Small intestine (tissue), 7 donors: ENCODE measurements around the gene ZFPM1. TPM values are rescaled to one million over a fixed set of nuclear protein-coding genes. Genes with fewer than 3 reads are reported as not detected.

Experiments
- DNase-seq, 2 donors: peaks; one replicate each; pipeline versions ENCODE4 v3.0.0 to v3.0.0-alpha.2; 2013
- FAIRE-seq: peaks from 2 replicates; lab custom pipeline; 2012; peaks lifted over from hg19 to GRCh38; lab: Jason Lieb, UNC
- H3K27ac ChIP-seq, 3 donors: one replicate each; pipeline ENCODE4 v1.5.1; 2013; ENCODE audit warnings: low read length in 2 of 3, mild to moderate bottlenecking in 2 of 3, control low read depth in 1 of 3, inconsistent platforms in 1 of 3, low read depth in 1 of 3, moderate library complexity in 1 of 3
- H3K27me3 ChIP-seq, 3 donors: one replicate each; pipeline ENCODE4 v1.6.1; 2013; ENCODE audit warnings: low read length in 3 of 3, inconsistent platforms in 1 of 3; ENCODE audit not compliant: control insufficient read depth in 3 of 3, insufficient read depth in 3 of 3
- H3K36me3 ChIP-seq, 3 donors: one replicate each; pipeline ENCODE4 v1.6.1; 2013; ENCODE audit warnings: low read length in 3 of 3, inconsistent platforms in 1 of 3, low read depth in 1 of 3, mild to moderate bottlenecking in 1 of 3, moderate library complexity in 1 of 3; ENCODE audit not compliant: control insufficient read depth in 3 of 3, insufficient read depth in 2 of 3
- H3K4me1 ChIP-seq, 3 donors: one replicate each; pipeline ENCODE4 v1.6.1; 2013; ENCODE audit warnings: low read length in 2 of 3, inconsistent platforms in 1 of 3, low read depth in 1 of 3, mild to moderate bottlenecking in 1 of 3, moderate library complexity in 1 of 3; ENCODE audit not compliant: control insufficient read depth in 3 of 3, insufficient read depth in 2 of 3
- H3K4me3 ChIP-seq, 3 donors: one replicate each; pipeline ENCODE4 v1.5.1; 2013; ENCODE audit warnings: low read length in 3 of 3, control low read depth in 1 of 3, inconsistent platforms in 1 of 3, low read depth in 1 of 3, mild to moderate bottlenecking in 1 of 3, moderate library complexity in 1 of 3
- H3K9me3 ChIP-seq, 2 donors: one replicate each; pipeline ENCODE4 v1.6.1; 2013; ENCODE audit warnings: low read depth in 1 of 2, low read length in 1 of 2; ENCODE audit not compliant: control insufficient read depth in 2 of 2, insufficient read depth in 1 of 2
- WGBS, 3 donors: extraction: QIAGEN DNeasy Blood & Tissue Kit; methylation state at CpG; one replicate each; pipeline ENCODE4 v1.1.7; 2013; 5-methylcytosine and 5-hydroxymethylcytosine counted together
- polyA plus RNA-seq, 4 donors: library from polyadenylated mRNA; stranded (reverse) in 3 of 4; unstranded in 1 of 4; fragments of 200-250 nt in 3 of 4; fragments of 120-200 nt in 1 of 4; gene quantifications; one replicate each; pipeline versions ENCODE4 v1.2.1 to v1.2.3, GENCODE V29; 2013
- donor health status: healthy with polysubstance abuse.
- donor health status: control.
- donor health status: control.
- donor health status: Bipolar disorder and iron deficiency.
- donor health status: healthy.

The ZFPM1 gene
- polyA plus RNA-seq, 4 donors = 8.1 to 26.6 (median 12.0) TPM

DNA sequence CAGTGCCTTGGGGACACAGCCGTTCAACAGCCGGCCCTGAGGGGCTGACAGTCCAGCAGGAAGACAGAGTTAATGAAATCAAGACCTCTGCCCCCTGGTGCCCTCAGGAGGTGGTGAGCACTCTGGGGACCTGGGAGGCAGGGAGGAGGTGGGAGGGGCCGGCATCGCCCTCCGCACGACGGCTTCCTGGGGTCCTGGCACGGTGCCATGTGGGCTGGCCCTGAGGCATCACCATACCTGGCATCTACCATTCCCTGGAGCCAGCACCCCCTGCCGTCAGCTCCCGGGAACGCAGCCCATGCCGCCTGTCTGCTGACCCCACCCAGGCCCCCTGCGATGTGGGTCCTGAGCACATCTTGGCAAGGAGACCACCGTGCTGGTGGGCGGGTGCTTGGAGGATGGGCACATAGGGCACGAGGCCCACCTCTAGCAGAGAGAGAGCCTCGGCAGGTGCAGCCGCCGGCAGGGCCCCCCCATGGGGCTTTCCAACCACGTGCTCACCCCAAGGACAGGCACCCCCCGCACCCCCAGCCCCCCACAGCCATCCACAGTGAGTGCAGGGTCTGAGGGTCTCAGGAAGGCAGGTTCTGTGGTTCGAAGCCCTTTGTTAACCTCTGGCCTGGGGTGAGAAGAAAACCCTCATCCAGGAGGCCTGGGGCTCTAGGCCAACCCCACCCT is 52.5 kb downstream of the ZFPM1 start:
- Histone ChIP-seq H3K9me3 (no peaks in the 10 kb centered on the region), H3K36me3 (peaks cover 0 to 91% (median 0%) of the 10 kb centered on the region in 3 donors), H3K27ac (peak overlapping the region; percentile 89 to 96 (median 92)), H3K27me3 (no peaks in the 10 kb centered on the region), H3K4me3 (peak overlapping the region in 2 of 3 donors; percentile 10 to 12), H3K4me1 (peaks cover 4 to 81% (median 8%) of the 10 kb centered on the region in 3 donors)
- DNase-seq (peak; percentile 95 to 96), FAIRE-seq (no peak)
- 8 to 48% (median 15%) methylated on average over 18 to 22 of the region's 22 CpGs for WGBS, 3 donors

DNA sequence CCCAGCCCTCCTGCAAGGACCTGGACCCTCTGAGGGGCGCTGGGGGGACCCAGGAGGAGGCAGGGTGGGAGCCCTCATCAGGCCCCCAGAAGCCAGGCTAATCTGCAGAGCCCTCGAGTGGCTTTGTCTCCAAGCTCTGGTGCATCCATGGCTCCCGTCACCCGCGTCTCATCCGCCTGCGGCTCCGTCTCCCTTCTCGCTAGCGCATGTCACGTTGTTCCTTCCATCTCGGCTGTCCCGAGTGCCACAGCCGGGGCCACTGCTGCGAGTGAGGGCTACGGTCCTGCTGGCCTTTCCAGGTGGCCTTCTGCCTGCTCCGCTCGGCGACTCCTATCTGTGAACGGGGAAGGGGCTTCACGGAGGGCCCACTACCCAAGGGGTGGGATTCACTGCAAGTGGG is 53.6 kb downstream of the ZFPM1 start:
- 84 to 91% (median 86%) methylated on average over 21 of the region's 21 CpGs for WGBS, 3 donors
- Histone ChIP-seq H3K27me3 (no peaks in the 10 kb centered on the region), H3K36me3 (peaks cover 0 to 93% (median 0%) of the 10 kb centered on the region in 3 donors), H3K4me1 (peaks cover 4 to 91% (median 8%) of the 10 kb centered on the region in 3 donors), H3K4me3 (no peak overlapping the region), H3K27ac (peak overlapping the region; percentile 0 to 96 (median 27)), H3K9me3 (no peaks in the 10 kb centered on the region)
- FAIRE-seq (no peak), DNase-seq (no peak)

DNA sequence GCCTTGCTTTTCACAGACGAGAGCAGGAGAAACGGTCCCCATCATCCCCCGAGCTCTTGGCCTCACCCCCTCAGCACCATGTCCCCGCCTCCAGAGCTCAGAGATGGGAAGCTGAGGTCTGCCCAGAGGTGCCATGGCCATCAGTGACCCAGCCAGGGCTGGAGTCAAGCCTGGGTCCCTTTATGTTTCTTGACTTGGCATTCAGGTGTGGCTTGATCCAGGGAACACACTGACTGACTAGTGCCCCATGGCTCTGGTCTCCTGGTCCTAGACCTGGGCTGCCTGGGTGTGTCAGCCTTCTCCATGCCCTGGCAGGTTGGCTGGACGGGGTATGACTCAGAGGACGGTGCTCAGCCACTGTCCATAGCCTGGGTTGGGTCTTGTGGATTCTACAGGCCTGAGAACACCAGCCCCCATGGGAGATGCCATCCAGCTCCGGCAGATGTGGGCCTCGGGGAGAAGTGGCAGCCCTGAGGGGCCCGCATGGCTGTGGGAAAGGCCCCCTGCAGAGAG is 54.2 kb downstream of the ZFPM1 start:
- H3K27ac ChIP-seq = peak overlapping the region; percentile 0 to 96 (median 42)
- peaks cover 8 to 93% (median 8%) of the 10 kb centered on the region in 3 donors for H3K4me1 ChIP-seq
- H3K36me3 ChIP-seq = peaks cover 0 to 93% (median 0%) of the 10 kb centered on the region in 3 donors
- WGBS, 3 donors = 73 to 84% (median 75%) methylated on average over 9 of the region's 9 CpGs
- H3K9me3 ChIP-seq = no peaks in the 10 kb centered on the region
- no peak overlapping the region for H3K4me3 ChIP-seq
- FAIRE-seq = no peak
- no peaks in the 10 kb centered on the region for H3K27me3 ChIP-seq
- DNase-seq = peak in 1 of 2 donors; percentile 84

DNA sequence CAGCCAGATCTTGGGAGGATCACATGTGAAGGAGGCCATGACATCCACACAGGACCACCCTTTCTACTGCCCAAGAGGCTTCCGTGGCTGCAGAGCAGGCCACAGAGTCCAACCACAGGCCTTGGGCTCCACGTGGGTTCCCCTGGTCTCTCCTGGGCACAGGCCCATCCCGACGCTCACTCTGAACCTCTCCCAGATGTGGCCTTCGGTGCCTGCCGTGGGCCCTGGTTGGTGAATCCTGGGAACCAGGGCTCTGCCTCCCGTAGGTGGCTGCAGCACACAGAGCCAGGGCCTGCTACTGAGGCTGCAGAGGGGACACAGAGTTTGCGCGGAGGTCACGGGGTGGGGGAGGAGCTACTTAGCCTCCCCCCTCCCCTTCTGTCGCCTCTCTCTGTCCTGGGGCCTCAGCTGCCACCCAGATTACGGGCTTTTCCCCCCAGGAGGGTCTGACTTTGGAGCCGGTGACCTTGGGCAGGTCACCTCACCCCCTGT is 55.3 kb downstream of the ZFPM1 start:
- H3K9me3 ChIP-seq = no peaks in the 10 kb centered on the region
- no peaks in the 10 kb centered on the region for H3K27me3 ChIP-seq
- no peak for DNase-seq
- H3K27ac ChIP-seq = peak overlapping the region; percentile 76 to 97 (median 93)
- no peak for FAIRE-seq
- 45 to 64% (median 54%) methylated on average over 12 to 13 of the region's 13 CpGs for WGBS, 3 donors
- no peak overlapping the region for H3K4me3 ChIP-seq
- peaks cover 6 to 93% (median 8%) of the 10 kb centered on the region in 3 donors for H3K4me1 ChIP-seq
- peaks cover 0 to 93% (median 0%) of the 10 kb centered on the region in 3 donors for H3K36me3 ChIP-seq

DNA sequence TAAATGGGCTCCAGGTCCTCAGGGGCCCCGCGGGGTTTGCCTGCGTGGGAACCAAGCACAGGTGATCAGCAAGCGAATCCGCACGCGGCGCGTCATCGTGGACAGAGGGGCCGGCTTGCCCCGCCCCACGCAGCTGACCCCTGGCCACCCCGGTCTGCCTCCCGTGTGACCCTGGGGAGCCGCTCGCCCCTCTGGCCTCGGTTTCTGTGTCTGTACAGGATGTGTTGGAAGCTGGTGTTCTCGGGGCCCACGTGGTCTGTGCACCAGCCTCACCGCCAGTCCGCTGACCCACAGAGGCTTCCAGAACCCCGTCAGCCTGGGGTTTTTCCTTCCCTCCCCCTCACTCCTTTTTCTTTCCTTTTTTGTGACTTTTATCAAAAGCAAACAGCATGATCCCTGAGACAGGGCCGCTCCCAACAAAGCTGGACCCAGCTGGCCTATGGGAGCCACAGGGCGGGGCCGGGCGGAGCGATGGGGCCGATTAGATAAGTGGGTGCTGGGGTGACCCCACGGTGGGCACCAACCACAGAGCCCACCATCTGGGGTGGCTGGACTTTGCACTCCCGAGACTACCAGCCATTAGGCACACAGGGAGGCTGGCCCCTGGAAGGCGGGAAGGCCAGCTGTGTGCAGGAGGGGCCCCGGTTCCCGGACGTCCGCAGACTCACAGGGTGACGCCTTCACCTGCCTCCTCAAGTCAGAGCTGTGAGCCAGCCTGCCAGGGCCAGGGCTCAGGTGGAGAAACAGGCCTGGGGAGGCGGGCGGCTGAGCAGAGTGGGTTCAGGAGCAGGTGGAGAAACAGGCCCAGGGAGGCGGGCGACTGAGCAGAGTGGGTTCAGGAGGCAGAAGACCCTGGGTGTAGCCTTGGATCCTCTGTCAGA is 56.0 kb downstream of the ZFPM1 start:
- H3K4me3 ChIP-seq = no peak overlapping the region
- peak overlapping the region; percentile 76 to 97 (median 93) for H3K27ac ChIP-seq

DNA sequence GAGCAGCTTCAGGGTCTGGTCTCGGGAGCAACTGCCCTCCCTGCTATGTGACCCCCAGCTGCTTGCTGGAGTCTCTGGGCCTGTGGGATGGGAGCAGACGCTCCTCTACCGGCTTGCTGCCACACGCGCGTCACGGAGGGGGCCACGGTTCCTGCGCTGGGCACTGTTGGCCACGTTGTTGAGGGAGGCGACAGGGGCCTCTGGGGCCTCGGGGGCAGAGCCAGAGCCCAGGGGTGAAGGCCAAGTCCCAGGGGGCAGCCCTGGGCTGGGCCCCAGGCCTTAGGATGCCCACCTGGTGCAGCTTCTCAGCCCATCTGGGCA is 56.6 kb downstream of the ZFPM1 start:
- no peak for FAIRE-seq
- Histone ChIP-seq H3K4me1 (peaks cover 6 to 93% (median 8%) of the 10 kb centered on the region in 3 donors), H3K27me3 (no peaks in the 10 kb centered on the region), H3K9me3 (no peaks in the 10 kb centered on the region), H3K27ac (peak overlapping the region; percentile 66 to 97 (median 93)), H3K36me3 (peaks cover 0 to 93% (median 0%) of the 10 kb centered on the region in 3 donors), H3K4me3 (no peak overlapping the region)
- DNase-seq = no peak
- WGBS, 3 donors = 26 to 62% (median 45%) methylated on average over 12 of the region's 12 CpGs

More for the DNA sequence above, 56.0 kb downstream of the ZFPM1 start:
- no peaks in the 10 kb centered on the region for H3K9me3 ChIP-seq
- peak; percentile 89 to 94 for DNase-seq
- peaks cover 0 to 93% (median 0%) of the 10 kb centered on the region in 3 donors for H3K36me3 ChIP-seq
- H3K27me3 ChIP-seq = no peaks in the 10 kb centered on the region
- FAIRE-seq = no peak
- 18 to 63% (median 38%) methylated on average over 40 to 41 of the region's 41 CpGs for WGBS, 3 donors
- peaks cover 6 to 93% (median 8%) of the 10 kb centered on the region in 3 donors for H3K4me1 ChIP-seq

DNA sequence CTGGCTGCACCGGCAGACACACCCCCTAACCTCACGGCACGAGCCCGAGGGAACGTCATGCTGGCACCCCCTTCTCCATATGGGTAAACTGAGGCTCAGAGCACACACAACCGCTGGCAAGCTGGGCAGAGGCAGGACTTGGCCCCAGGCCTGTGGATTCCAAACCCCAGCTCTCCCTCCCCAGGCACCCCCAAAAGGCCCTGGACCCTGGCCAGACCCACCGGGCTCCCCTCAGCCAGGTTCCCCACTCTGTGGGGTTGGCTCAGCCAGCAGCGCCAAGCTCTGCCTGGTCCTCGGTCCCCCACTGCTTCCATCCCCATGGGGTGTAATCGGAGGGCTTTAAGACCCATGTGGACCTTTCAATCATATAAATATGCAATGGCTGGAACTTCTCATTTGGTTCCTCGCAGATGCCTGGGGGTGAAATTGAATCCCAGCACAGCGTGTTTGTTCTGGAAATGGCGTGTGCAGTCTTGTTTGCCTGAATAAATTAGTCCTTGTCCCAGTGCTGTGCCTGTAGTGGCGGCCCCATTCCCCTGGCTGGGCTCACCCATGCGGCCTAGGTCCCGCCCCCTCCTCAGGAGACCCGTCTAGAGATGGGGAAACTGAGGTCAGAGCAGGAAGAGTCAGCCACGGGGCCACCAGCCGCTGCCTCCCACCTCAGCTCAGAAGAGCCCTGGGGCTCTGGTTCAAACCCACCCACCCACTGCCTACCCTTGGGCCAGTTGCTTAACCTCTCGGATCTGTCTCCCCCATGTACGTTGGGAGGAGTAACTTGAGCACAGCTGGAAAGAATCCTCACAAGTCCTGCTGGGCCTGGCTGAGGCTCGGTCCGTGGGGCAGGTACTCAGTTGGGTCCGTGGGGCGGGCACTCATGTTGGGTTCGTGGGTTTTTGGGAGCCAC is 57.3 kb downstream of the ZFPM1 start:
- Histone ChIP-seq H3K4me1 (peaks cover 6 to 93% (median 8%) of the 10 kb centered on the region in 3 donors), H3K27me3 (no peaks in the 10 kb centered on the region), H3K4me3 (no peak overlapping the region), H3K36me3 (peaks cover 0 to 95% (median 0%) of the 10 kb centered on the region in 3 donors), H3K27ac (peak overlapping the region; percentile 66 to 97 (median 93)), H3K9me3 (no peaks in the 10 kb centered on the region)
- no peak for DNase-seq
- 59 to 64% (median 60%) methylated on average over 25 to 26 of the region's 26 CpGs for WGBS, 3 donors
- no peak for FAIRE-seq
